Keratinocyte (primary cell): ENCODE results near the gene ZNF518A.

ENCODE experiments used
- CTCF ChIP-seq, 3 experiments: IDR thresholded peaks in 1 of 3; conservative IDR thresholded peaks in 1 of 3; optimal IDR thresholded peaks in 1 of 3; 2 replicates in 2 of 3; 3 replicates in 1 of 3; pipeline versions ENCODE3 to v1.5.1; 2011; ENCODE audit warnings: low read length in 3 of 3, mild to moderate bottlenecking in 3 of 3, moderate library complexity in 2 of 3, control low read depth in 1 of 3, inconsistent platforms in 1 of 3; ENCODE audit not compliant: insufficient read depth in 2 of 3; ENCODE audit errors: extremely low read depth in 1 of 3
- EZH2 ChIP-seq: IDR thresholded peaks from one replicate; pipeline ENCODE4 v1.6.1; 2012; ENCODE audit warnings: inconsistent platforms, mild to moderate bottlenecking, low read length, moderate library complexity

- TF ChIP-seq EZH2: no peak
- no peak for TF ChIP-seq CTCF (optimal IDR thresholded peaks at IDR 0.05 in 1 of 3, IDR thresholded peaks at IDR 0.05 in 1 of 3, conservative IDR thresholded peaks at IDR 0.05 in 1 of 3; ENCODE audit: extremely low read depth in 1 of 3, insufficient read depth in 2 of 3, low read length in 3 of 3)
Measured at GRCh38 chr10:96138102-96138501, 8.0 kb downstream of the ZNF518A start.
